Thyroid gland (tissue), 4 donors: ENCODE results near the gene RAB40C.

Experiments used
- CTCF ChIP-seq, 6 experiments: fragments of 200-600 bp in 3 of 6; fragments of 450-650 bp in 3 of 6; sonication (generic) in 3 of 6; IDR thresholded peaks; one replicate each; pipeline ENCODE4 v1.5.1; 2016 to 2019; ENCODE audit warnings: antibody characterized with exemption in 6 of 6, mild to moderate bottlenecking in 2 of 6, inconsistent platforms in 1 of 6, moderate library complexity in 1 of 6
- POLR2A ChIP-seq, 2 donors: fragments of 450-650 bp; IDR thresholded peaks; one replicate each; pipeline ENCODE4 v1.6.1; 2017; ENCODE audit warnings: antibody characterized with exemption in 2 of 2, mild to moderate bottlenecking in 2 of 2, moderate library complexity in 1 of 2

GRCh38 chr16:632486-633335 lies 42.8 kb downstream of the RAB40C start:
- TF ChIP-seq CTCF (IDR thresholded peaks at IDR 0.05) (no peak), POLR2A (IDR thresholded peaks at IDR 0.05) (no peak)
